ENCODE measurements around the gene ATP1B2. TPM values are rescaled to one million over a fixed set of nuclear protein-coding genes. Genes with fewer than 3 reads are reported as not detected.

Gene ATP1B2
- total and polyA plus RNA-seq, 9 of the 15 experiments (the other 6 are each of a cell fraction or from before 2014, with no cell fraction given) = 0.23 to 6.0 (median 0.99) TPM

DNA sequence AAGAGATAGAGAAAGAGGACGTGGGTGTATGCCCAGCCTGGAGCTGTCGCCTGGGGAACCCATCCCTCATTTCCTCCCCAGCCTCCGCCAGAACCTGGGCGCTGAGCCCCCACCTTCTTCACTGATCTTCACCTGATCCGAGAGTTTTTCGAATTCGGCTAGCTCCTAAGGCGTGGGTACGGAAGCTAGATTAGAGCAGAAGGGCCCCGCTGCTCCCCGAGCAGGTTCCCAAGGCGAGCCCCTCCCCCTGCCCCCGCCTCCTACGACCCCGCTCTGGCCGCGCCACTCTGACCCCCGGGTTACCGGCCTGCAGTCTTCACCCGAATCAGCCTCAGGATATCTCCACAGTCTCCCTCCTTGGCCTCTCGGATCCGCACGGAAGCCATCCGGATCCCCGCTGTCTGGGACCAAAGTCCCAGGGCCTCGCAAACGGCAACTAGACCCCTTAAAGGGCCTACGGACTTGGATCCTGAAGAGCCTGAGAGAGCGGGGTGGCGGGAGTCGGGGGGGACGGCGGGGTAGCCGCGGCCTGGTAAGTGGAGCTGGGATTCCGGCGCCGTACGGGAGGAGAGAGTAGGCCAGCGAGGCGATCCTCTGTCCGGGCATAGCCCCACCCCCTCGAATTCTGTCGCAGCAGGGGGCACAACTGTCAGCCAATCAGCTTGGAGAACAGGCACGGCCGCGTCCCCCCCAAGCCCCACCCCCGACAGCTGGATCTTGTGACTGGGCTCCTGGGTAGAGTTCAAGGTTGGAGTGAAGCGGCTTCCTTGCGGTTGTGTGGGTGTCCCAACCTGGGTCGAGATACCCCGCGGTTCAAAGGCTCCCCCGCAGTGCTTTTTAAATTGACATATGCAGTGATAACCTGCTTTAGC, 23.2 kb upstream of the ATP1B2 start, which contains the start of gene SAT2:
Gene SAT2 (minus strand): TSS at position 572 of the 872 bp plus-strand sequence. CDS start 186 bp downstream, at position 386.
- ChIA-PET CTCF (ENCODE audit: low intra/inter-chr PET ratio) (no interaction called here), POLR2A (interaction anchor here (0.6 to 3.5 kb wide), 10 partner anchors 9 to 273 kb away, joined by 3 to 38 read pairs (median 4); partner anchors contain the start of genes FXR2, TMEM95, TP53 and WRAP53)
- Histone ChIP-seq H3K9me1 (ENCODE audit: control insufficient read depth, insufficient read depth, low read length) (no peaks in the 10 kb centered on the region), H3K9me3 (replicated peaks; ENCODE audit: control insufficient read depth, insufficient read depth, low read depth, low read length) (no peaks in the 10 kb centered on the region), H3K27ac (ENCODE audit: extremely low read depth, low read depth, low read length) (peak within 1 kb of the TSS; percentile 31; the same call in 2 of the 3 replicates), H4K20me1 (replicated peaks; ENCODE audit: control insufficient read depth, insufficient read depth, low read length) (no peaks in the 10 kb centered on the region), H3K27me3 (ENCODE audit: control insufficient read depth in 2 of 2, insufficient read depth in 2 of 2, low read length in 2 of 2) (no peaks in the 10 kb centered on the region), H3K4me1 (replicated peaks in 1 of 2; ENCODE audit: control insufficient read depth in 2 of 2, insufficient read depth in 2 of 2, low read length in 2 of 2) (peaks cover 0 to 17% of the 10 kb centered on the region in 2 experiments; a peak in 4 of 5 replicates), H3K4me2 (ENCODE audit: insufficient read depth, low read length) (peak within 1 kb of the TSS; percentile 77), H3K9ac (ENCODE audit: insufficient read depth in 1 of 2, low read depth in 2 of 2, low read length in 2 of 2) (peak within 1 kb of the TSS; percentile 51 to 92; a peak in 2 of 4 replicates), H3K4me3 (peak within 1 kb of the TSS; percentile 51), H3K36me3 (ENCODE audit: control insufficient read depth, insufficient read depth, low read length) (no peaks in the 10 kb centered on the region), H3K79me2 (ENCODE audit: control insufficient read depth, insufficient read depth, low read length) (no peaks in the 10 kb centered on the region), H2AFZ (ENCODE audit: low read depth, low read length) (peak within 1 kb of the TSS; percentile 84)
- intact Hi-C loops (cut with micrococcal nuclease) = no loop called here
- 1% methylated on average over 19 of the region's 54 CpGs for WGBS (ENCODE audit: insufficient coverage, low coverage, missing lambda C conversion rate)
- in situ Hi-C loops (cut with MboI) = no loop called here
- DNase-seq (ENCODE audit: extremely low read depth in 1 of 4, low spot score in 3 of 4) = peak; percentile 95 to 98 (median 98)
- BruUV-seq (replicated peaks) = TSS peak; percentile 81
- FAIRE-seq = peak; percentile 95
- peak; percentile 93 for ATAC-seq
- TF ChIP-seq MED1 (CRISPR knock-in tag; IDR thresholded peaks at IDR 0.05; ENCODE audit: borderline replicate concordance) (no peak), SP2 (IDR thresholded peaks at IDR 0.05; ENCODE audit: extremely low read depth, low read depth, low read length, poor library complexity, severe bottlenecking) (no peak), ZNF586 (CRISPR knock-in tag; conservative IDR thresholded peaks at IDR 0.05) (no peak), SMAD1 (IDR thresholded peaks at IDR 0.05; ENCODE audit: low read depth, low read length, partially characterized antibody) (no peak), FOS (IDR thresholded peaks at IDR 0.05; ENCODE audit: extremely low read depth, insufficient read length) (no peak), EZH2 (IDR thresholded peaks at IDR 0.05; ENCODE audit: borderline replicate concordance, low read depth, low read length) (no peak), PTTG1 (tag; IDR thresholded peaks at IDR 0.05; ENCODE audit: low read depth) (no peak), RCOR1 (IDR thresholded peaks at IDR 0.05; ENCODE audit: borderline replicate concordance in 1 of 2, low read depth in 2 of 2, low read length in 2 of 2) (peak; percentile 50 to 96; a peak in 3 of 4 replicates), ZFX (CRISPR knock-in tag; IDR thresholded peaks at IDR 0.05) (peak; percentile 90)
- TF ChIP-seq, protein P1, sequence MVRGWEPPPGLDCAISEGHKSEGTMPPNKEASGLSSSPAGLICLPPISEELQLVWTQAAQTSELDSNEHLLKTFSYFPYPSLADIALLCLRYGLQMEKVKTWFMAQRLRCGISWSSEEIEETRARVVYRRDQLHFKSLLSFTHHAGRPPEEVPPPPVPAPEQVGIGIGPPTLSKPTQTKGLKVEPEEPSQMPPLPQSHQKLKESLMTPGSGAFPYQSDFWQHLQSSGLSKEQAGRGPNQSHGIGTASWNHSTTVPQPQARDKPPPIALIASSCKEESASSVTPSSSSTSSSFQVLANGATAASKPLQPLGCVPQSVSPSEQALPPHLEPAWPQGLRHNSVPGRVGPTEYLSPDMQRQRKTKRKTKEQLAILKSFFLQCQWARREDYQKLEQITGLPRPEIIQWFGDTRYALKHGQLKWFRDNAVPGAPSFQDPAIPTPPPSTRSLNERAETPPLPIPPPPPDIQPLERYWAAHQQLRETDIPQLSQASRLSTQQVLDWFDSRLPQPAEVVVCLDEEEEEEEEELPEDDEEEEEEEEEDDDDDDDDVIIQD (CRISPR knock-in tag; IDR thresholded peaks at IDR 0.05) = no peak
- TF ChIP-seq, protein P2, sequence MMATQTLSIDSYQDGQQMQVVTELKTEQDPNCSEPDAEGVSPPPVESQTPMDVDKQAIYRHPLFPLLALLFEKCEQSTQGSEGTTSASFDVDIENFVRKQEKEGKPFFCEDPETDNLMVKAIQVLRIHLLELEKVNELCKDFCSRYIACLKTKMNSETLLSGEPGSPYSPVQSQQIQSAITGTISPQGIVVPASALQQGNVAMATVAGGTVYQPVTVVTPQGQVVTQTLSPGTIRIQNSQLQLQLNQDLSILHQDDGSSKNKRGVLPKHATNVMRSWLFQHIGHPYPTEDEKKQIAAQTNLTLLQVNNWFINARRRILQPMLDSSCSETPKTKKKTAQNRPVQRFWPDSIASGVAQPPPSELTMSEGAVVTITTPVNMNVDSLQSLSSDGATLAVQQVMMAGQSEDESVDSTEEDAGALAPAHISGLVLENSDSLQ (IDR thresholded peaks at IDR 0.05) = peak; percentile 71
- TF ChIP-seq, protein P3, sequence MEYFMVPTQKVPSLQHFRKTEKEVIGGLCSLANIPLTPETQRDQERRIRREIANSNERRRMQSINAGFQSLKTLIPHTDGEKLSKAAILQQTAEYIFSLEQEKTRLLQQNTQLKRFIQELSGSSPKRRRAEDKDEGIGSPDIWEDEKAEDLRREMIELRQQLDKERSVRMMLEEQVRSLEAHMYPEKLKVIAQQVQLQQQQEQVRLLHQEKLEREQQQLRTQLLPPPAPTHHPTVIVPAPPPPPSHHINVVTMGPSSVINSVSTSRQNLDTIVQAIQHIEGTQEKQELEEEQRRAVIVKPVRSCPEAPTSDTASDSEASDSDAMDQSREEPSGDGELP (CRISPR knock-in tag; IDR thresholded peaks at IDR 0.05; ENCODE audit: borderline replicate concordance) = peak; percentile 95
- TF ChIP-seq, protein P4, sequence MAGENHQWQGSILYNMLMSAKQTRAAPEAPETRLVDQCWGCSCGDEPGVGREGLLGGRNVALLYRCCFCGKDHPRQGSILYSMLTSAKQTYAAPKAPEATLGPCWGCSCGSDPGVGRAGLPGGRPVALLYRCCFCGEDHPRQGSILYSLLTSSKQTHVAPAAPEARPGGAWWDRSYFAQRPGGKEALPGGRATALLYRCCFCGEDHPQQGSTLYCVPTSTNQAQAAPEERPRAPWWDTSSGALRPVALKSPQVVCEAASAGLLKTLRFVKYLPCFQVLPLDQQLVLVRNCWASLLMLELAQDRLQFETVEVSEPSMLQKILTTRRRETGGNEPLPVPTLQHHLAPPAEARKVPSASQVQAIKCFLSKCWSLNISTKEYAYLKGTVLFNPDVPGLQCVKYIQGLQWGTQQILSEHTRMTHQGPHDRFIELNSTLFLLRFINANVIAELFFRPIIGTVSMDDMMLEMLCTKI (IDR thresholded peaks at IDR 0.05; ENCODE audit: partially characterized antibody) = no peak
- TF ChIP-seq, protein P5, sequence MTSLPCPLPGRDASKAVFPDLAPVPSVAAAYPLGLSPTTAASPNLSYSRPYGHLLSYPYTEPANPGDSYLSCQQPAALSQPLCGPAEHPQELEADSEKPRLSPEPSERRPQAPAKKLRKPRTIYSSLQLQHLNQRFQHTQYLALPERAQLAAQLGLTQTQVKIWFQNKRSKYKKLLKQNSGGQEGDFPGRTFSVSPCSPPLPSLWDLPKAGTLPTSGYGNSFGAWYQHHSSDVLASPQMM (CRISPR knock-in tag; IDR thresholded peaks at IDR 0.05) = no peak
